H9 (cell line): ENCODE measurements around the gene IFT25. TPM values are rescaled to one million over a fixed set of nuclear protein-coding genes. Genes with fewer than 3 reads are reported as not detected.

ENCODE experiments used
- DNase-seq: peaks from one replicate; pipeline ENCODE4 v3.0.0-alpha.2; 2017
- H2AFZ ChIP-seq: one replicate; pipeline ENCODE4 v1.6.1; 2013; ENCODE audit warnings: mild to moderate bottlenecking, low read length, control low read depth, moderate library complexity
- H2AK5ac ChIP-seq: 2 replicates; pipeline ENCODE4 v1.6.1; 2013; ENCODE audit warnings: low read length, control low read depth, mixed read lengths; ENCODE audit not compliant: insufficient read length
- H2BK120ac ChIP-seq: one replicate; pipeline ENCODE4 v1.6.1; 2013; ENCODE audit warnings: low read depth, mild to moderate bottlenecking, low read length, control low read depth, inconsistent platforms; ENCODE audit not compliant: poor library complexity, severe bottlenecking
- H2BK12ac ChIP-seq: 2 replicates; pipeline ENCODE4 v1.6.1; 2013; ENCODE audit warnings: low read length, control low read depth, mixed read lengths, low read depth; ENCODE audit not compliant: insufficient read length
- H2BK15ac ChIP-seq: 2 replicates; pipeline ENCODE4 v1.6.1; 2013; ENCODE audit warnings: low read depth, low read length, control low read depth
- H2BK20ac ChIP-seq: one replicate; pipeline ENCODE4 v1.6.1; 2013; ENCODE audit warnings: low read depth, mild to moderate bottlenecking, low read length, control low read depth, inconsistent platforms; ENCODE audit not compliant: poor library complexity, severe bottlenecking
- H2BK5ac ChIP-seq: 2 replicates; pipeline ENCODE4 v1.6.1; 2013; ENCODE audit warnings: low read length, control low read depth, mixed read lengths; ENCODE audit not compliant: insufficient read length
- H3K14ac ChIP-seq: 2 replicates; pipeline ENCODE4 v1.6.1; 2013; ENCODE audit warnings: low read length, control low read depth; ENCODE audit not compliant: insufficient read depth
- H3K18ac ChIP-seq: 2 replicates; pipeline ENCODE4 v1.6.1; 2013; ENCODE audit warnings: low read depth, mild to moderate bottlenecking, mixed read lengths, low read length, control low read depth; ENCODE audit not compliant: insufficient read length
- H3K23ac ChIP-seq: 2 replicates; pipeline ENCODE4 v1.6.1; 2013; ENCODE audit warnings: low read length, control low read depth, mixed read lengths, low read depth; ENCODE audit not compliant: insufficient read length
- H3K23me2 ChIP-seq: 2 replicates; pipeline ENCODE4 v1.6.1; 2013; ENCODE audit warnings: low read depth, mild to moderate bottlenecking, mixed read lengths, low read length, control low read depth; ENCODE audit not compliant: insufficient read length, poor library complexity, severe bottlenecking
- H3K27ac ChIP-seq: 2 replicates; pipeline ENCODE4 v1.5.1; 2013; ENCODE audit warnings: low read length, control low read depth, mixed read lengths, low read depth; ENCODE audit not compliant: insufficient read length
- H3K27me3 ChIP-seq: 2 replicates; pipeline ENCODE4 v1.6.1; 2013; ENCODE audit warnings: low read length, control low read depth, inconsistent platforms; ENCODE audit not compliant: insufficient read depth
- H3K4ac ChIP-seq: 2 replicates; pipeline ENCODE4 v1.6.1; 2013; ENCODE audit warnings: low read depth, mild to moderate bottlenecking, control low read depth, inconsistent platforms, low read length, moderate library complexity
- H3K4me1 ChIP-seq: 2 replicates; pipeline ENCODE4 v1.6.1; 2013; ENCODE audit warnings: low read length, control low read depth, inconsistent platforms; ENCODE audit not compliant: insufficient read depth
- H3K4me2 ChIP-seq: 2 replicates; pipeline ENCODE4 v1.6.1; 2013; ENCODE audit warnings: low read length, control low read depth, mixed read lengths; ENCODE audit not compliant: insufficient read length, insufficient read depth
- H3K56ac ChIP-seq: 2 replicates; pipeline ENCODE4 v1.6.1; 2013; ENCODE audit warnings: low read depth, mild to moderate bottlenecking, mixed read lengths, low read length, control low read depth; ENCODE audit not compliant: insufficient read length
- H3K79me1 ChIP-seq: 2 replicates; pipeline ENCODE4 v1.6.1; 2013; ENCODE audit warnings: low read depth, mild to moderate bottlenecking, moderate library complexity, low read length, control low read depth, inconsistent platforms; ENCODE audit not compliant: insufficient read depth, poor library complexity, severe bottlenecking
- H3K79me2 ChIP-seq: 2 replicates; pipeline ENCODE4 v1.6.1; 2013; ENCODE audit warnings: low read length, control low read depth, inconsistent platforms; ENCODE audit not compliant: insufficient read depth
- H3K9ac ChIP-seq: 2 replicates; pipeline ENCODE4 v1.6.1; 2013; ENCODE audit warnings: low read length, control low read depth, mixed read lengths; ENCODE audit not compliant: insufficient read length; ENCODE audit errors: extremely low read depth
- H3K9me3 ChIP-seq: one replicate; pipeline ENCODE4 v1.6.1; 2013; ENCODE audit warnings: low read depth, low read length, inconsistent platforms; ENCODE audit not compliant: control insufficient read depth
- H3T11ph ChIP-seq: one replicate; pipeline ENCODE4 v1.6.1; 2013; ENCODE audit warnings: mild to moderate bottlenecking, low read length, control low read depth, inconsistent platforms
- H4K20me1 ChIP-seq: one replicate; pipeline ENCODE4 v1.6.1; 2013; ENCODE audit not compliant: control insufficient read depth, insufficient read length, insufficient read depth
- H4K5ac ChIP-seq: 2 replicates; pipeline ENCODE4 v1.6.1; 2013; ENCODE audit warnings: low read depth, mild to moderate bottlenecking, mixed read lengths, low read length, control low read depth; ENCODE audit not compliant: insufficient read length
- H4K8ac ChIP-seq: replicated peaks from 2 replicates; pipeline ENCODE4 v1.6.1; 2013; ENCODE audit warnings: low read length, control low read depth, mixed read lengths, low read depth; ENCODE audit not compliant: insufficient read length
- H4K91ac ChIP-seq: 2 replicates; pipeline ENCODE4 v1.6.1; 2013; ENCODE audit warnings: low read depth, mild to moderate bottlenecking, moderate library complexity, mixed read lengths, low read length, control low read depth; ENCODE audit not compliant: insufficient read length
- H3K27ac Mint-ChIP-seq, 3 experiments: 2 replicates in 2 of 3; 3 replicates in 1 of 3; pipeline ENCODE4 v1.8.0; 2020 to 2021; ENCODE audit warnings: mixed read lengths in 3 of 3, mild to moderate bottlenecking in 1 of 3, moderate library complexity in 1 of 3
- H3K27me3 Mint-ChIP-seq: 2 replicates; pipeline ENCODE4 v1.8.0; 2021; ENCODE audit warnings: low read depth, mild to moderate bottlenecking, moderate library complexity, mixed read lengths
- H3K36me3 Mint-ChIP-seq, 3 experiments: 2 replicates in 2 of 3; 3 replicates in 1 of 3; pipeline ENCODE4 v1.8.0; 2020 to 2021; ENCODE audit warnings: low read depth in 3 of 3, mixed read lengths in 3 of 3; ENCODE audit not compliant: insufficient read depth in 1 of 3
- H3K4me1 Mint-ChIP-seq, 2 experiments: 2 replicates each; pipeline ENCODE4 v1.8.0; 2020; ENCODE audit warnings: mixed read lengths in 2 of 2
- H3K4me3 Mint-ChIP-seq, 2 experiments: 2 replicates in 1 of 2; 3 replicates in 1 of 2; pipeline ENCODE4 v1.8.0; 2020 to 2021; ENCODE audit warnings: mild to moderate bottlenecking in 2 of 2, mixed read lengths in 2 of 2, moderate library complexity in 1 of 2
- H3K9me3 Mint-ChIP-seq, 2 experiments: 2 replicates in 1 of 2; 3 replicates in 1 of 2; pipeline ENCODE4 v1.8.0; 2020; ENCODE audit warnings: mild to moderate bottlenecking in 2 of 2, mixed read lengths in 2 of 2, moderate library complexity in 1 of 2
- WGBS: extraction: QIAGEN DNeasy Blood & Tissue Kit; methylation state at CpG from one replicate; pipeline ENCODE4 v1.1.7; 2013; ENCODE audit warnings: missing lambda C conversion rate, low lambda C conversion rate, mixed read lengths; ENCODE audit not compliant: insufficient read length; ENCODE audit errors: extremely low coverage; 5-methylcytosine and 5-hydroxymethylcytosine counted together
- total RNA-seq: library from RNA; stranded (reverse); gene quantifications from 2 replicates; pipeline ENCODE4 v1.2.1, GENCODE V29; 2021
- TF ChIP-seq, protein P1 (sequence below): fragments of 200-600 bp; sonication (generic); conservative IDR thresholded peaks from 3 replicates; pipeline ENCODE4 v1.8.0; 2021; ENCODE audit warnings: antibody characterized with exemption, mild to moderate bottlenecking

Gene IFT25
- total RNA-seq, 1 experiment from 2014 or later: 36.8 TPM

DNA sequence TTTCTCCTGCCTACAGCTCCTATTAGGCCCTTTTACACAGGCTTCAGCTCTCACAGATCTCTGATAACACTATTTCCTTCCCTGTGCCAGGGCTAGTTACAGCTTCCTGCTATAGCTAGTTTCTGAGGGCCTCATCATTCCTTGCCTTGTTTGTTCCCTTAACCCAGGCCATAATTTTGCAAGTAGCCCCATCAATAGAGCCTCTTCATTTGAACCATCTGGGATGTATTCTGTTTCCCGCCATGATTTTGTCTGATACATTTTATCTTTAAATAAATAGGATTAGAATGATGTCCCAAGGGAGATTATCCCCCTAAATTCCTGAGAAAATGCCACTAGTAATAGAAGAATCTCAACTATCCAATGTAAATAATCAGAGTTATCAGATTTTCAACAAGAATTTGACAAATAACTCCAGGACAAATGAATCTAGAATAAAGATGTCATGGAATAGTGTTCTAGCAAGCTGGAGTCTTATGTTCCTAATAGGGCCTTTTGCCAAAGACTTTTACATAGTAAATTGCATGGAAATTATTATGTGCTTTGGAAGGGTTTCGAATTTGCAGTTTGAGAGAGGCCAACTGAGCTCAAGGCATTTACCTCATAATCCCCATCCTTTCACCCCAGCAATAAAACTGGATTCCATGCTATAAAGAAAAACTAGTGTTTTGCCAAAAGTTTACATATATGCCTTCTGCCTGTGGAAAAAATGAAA is 16.1 kb downstream of the IFT25 start:
- H3K9ac ChIP-seq: no peak overlapping the region
- H3K4me1 ChIP-seq: no peaks in the 10 kb centered on the region
- no peaks in the 10 kb centered on the region for H3K79me2 ChIP-seq
- no peak overlapping the region for H4K8ac ChIP-seq
- no peak overlapping the region for H2BK20ac ChIP-seq
- DNase-seq: no peak
- H3K4me2 ChIP-seq: no peak overlapping the region
- H2BK12ac ChIP-seq: no peak overlapping the region
- H3K27me3 ChIP-seq: no peaks in the 10 kb centered on the region
- Mint-ChIP-seq H3K4me3 (no peak overlapping the region), H3K4me1 (no peaks in the 10 kb centered on the region), H3K9me3 (peaks cover 8 to 16% of the 10 kb centered on the region in 2 experiments), H3K27me3 (no peaks in the 10 kb centered on the region), H3K36me3 (peaks cover 10 to 36% (median 34%) of the 10 kb centered on the region in 3 experiments), H3K27ac (no peak overlapping the region; a peak in 1 of 7 replicates)
- H3K79me1 ChIP-seq: no peaks in the 10 kb centered on the region
- no peak overlapping the region for H4K91ac ChIP-seq
- no peaks in the 10 kb centered on the region for H3K23me2 ChIP-seq
- no peak overlapping the region for H3T11ph ChIP-seq
- H4K5ac ChIP-seq: no peak overlapping the region
- H3K4ac ChIP-seq: no peak overlapping the region
- H3K23ac ChIP-seq: no peak overlapping the region
- no peak overlapping the region for H2AK5ac ChIP-seq
- H3K14ac ChIP-seq: no peak overlapping the region
- H3K18ac ChIP-seq: no peak overlapping the region
- H2BK120ac ChIP-seq: no peak overlapping the region
- no peaks in the 10 kb centered on the region for H4K20me1 ChIP-seq
- H3K56ac ChIP-seq: no peak overlapping the region
- WGBS: no CpG with 5 or more reads among the region's 2 CpGs
- no peak overlapping the region for H2BK5ac ChIP-seq
- no peak overlapping the region for H2BK15ac ChIP-seq
- H2AFZ ChIP-seq: no peak overlapping the region
- H3K9me3 ChIP-seq: no peaks in the 10 kb centered on the region
- TF ChIP-seq, protein P1, sequence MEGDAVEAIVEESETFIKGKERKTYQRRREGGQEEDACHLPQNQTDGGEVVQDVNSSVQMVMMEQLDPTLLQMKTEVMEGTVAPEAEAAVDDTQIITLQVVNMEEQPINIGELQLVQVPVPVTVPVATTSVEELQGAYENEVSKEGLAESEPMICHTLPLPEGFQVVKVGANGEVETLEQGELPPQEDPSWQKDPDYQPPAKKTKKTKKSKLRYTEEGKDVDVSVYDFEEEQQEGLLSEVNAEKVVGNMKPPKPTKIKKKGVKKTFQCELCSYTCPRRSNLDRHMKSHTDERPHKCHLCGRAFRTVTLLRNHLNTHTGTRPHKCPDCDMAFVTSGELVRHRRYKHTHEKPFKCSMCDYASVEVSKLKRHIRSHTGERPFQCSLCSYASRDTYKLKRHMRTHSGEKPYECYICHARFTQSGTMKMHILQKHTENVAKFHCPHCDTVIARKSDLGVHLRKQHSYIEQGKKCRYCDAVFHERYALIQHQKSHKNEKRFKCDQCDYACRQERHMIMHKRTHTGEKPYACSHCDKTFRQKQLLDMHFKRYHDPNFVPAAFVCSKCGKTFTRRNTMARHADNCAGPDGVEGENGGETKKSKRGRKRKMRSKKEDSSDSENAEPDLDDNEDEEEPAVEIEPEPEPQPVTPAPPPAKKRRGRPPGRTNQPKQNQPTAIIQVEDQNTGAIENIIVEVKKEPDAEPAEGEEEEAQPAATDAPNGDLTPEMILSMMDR: no peak
- H3K27ac ChIP-seq: no peak overlapping the region
